Caco-2 (cell line): ENCODE results near the gene LRRC2. TPM values are rescaled to one million over a fixed set of nuclear protein-coding genes. Genes with fewer than 3 reads are reported as not detected.

Source experiments
- BruUV-seq: library from RNA; stranded (reverse); fragments of 400-500 nt; replicated peaks from 2 replicates; lab custom pipeline; 2021; lab: Mats Ljungman, UMichigan
- CTCF ChIA-PET: fragments of 300-600 bp; sonication (Branson Sonifier 250); formaldehyde crosslinking; loops from one replicate; lab custom pipeline; 2022; ENCODE audit warnings: antibody characterized with exemption; lab: Charles Lee
- POLR2A ChIA-PET: fragments of 300-600 bp; sonication (Branson Sonifier 250); formaldehyde crosslinking; loops from one replicate; lab custom pipeline; 2022; ENCODE audit warnings: antibody characterized with exemption; lab: Charles Lee
- DNase-seq, 2 experiments: peaks; one replicate each; pipeline versions ENCODE4 v3.0.0 to v3.0.0-alpha.2; 2020 to 2022
- H3K27me3 ChIP-seq: replicated peaks from 2 replicates; pipeline ENCODE4 v1.6.0; 2011; ENCODE audit warnings: low read length; ENCODE audit not compliant: control insufficient read depth, insufficient read depth
- H3K36me3 ChIP-seq: 2 replicates; pipeline ENCODE4 v1.5.1; 2011; ENCODE audit warnings: low read length; ENCODE audit not compliant: control insufficient read depth, insufficient read depth
- H3K4me1 ChIP-seq: fragments of 250-450 bp; sonication (Bioruptor Pico); 2 replicates; pipeline ENCODE4 v1.5.1; 2020; ENCODE audit warnings: mild to moderate bottlenecking
- H3K4me3 ChIP-seq: 2 replicates; pipeline ENCODE4 v1.5.1; 2011; ENCODE audit warnings: low read depth, mild to moderate bottlenecking, control low read depth, low read length
- H3K9me3 ChIP-seq: fragments of 250-450 bp; sonication (Bioruptor Pico); 2 replicates; pipeline ENCODE4 v1.5.1; 2020; ENCODE audit warnings: mild to moderate bottlenecking, moderate library complexity
- H3K27ac Mint-ChIP-seq: one replicate; pipeline ENCODE4 v1.8.0; 2022; ENCODE audit warnings: mixed read lengths; ENCODE audit not compliant: unreplicated experiment
- H3K27me3 Mint-ChIP-seq: one replicate; pipeline ENCODE4 v1.8.0; 2022; ENCODE audit warnings: mixed read lengths; ENCODE audit not compliant: insufficient read depth, unreplicated experiment
- H3K36me3 Mint-ChIP-seq: one replicate; pipeline ENCODE4 v1.8.0; 2022; ENCODE audit warnings: mild to moderate bottlenecking, mixed read lengths; ENCODE audit not compliant: insufficient read depth, unreplicated experiment
- H3K4me1 Mint-ChIP-seq: one replicate; pipeline ENCODE4 v1.8.0; 2022; ENCODE audit warnings: low read depth, mixed read lengths; ENCODE audit not compliant: unreplicated experiment
- H3K4me3 Mint-ChIP-seq: one replicate; pipeline ENCODE4 v1.8.0; 2022; ENCODE audit warnings: mild to moderate bottlenecking, moderate library complexity, mixed read lengths; ENCODE audit not compliant: unreplicated experiment
- H3K9me3 Mint-ChIP-seq: one replicate; pipeline ENCODE4 v1.8.0; 2022; ENCODE audit warnings: mixed read lengths; ENCODE audit not compliant: unreplicated experiment
- CTCF ChIP-seq, 2 experiments: fragments of 200-600 bp in 1 of 2; IDR thresholded peaks; 1 replicate in 1 of 2; 2 replicates in 1 of 2; pipeline versions ENCODE4 v1.5.1 to v1.8.0; 2011 to 2022; ENCODE audit warnings: antibody characterized with exemption in 1 of 2, control low read depth in 1 of 2, inconsistent platforms in 1 of 2, low read depth in 1 of 2, low read length in 1 of 2, mild to moderate bottlenecking in 1 of 2, moderate library complexity in 1 of 2; ENCODE audit not compliant: insufficient read depth in 1 of 2, severe bottlenecking in 1 of 2, unreplicated experiment in 1 of 2
- intact Hi-C: fragments of 100-400 bp; cut with micrococcal nuclease; formaldehyde crosslinking; loops from one replicate; pipeline ENCODE4 v1.10.0; 2022; ENCODE audit not compliant: unreplicated experiment
- total RNA-seq: library from RNA; stranded (reverse); gene quantifications from 2 replicates; pipeline ENCODE4 v1.2.3, GENCODE V29; 2022

LRRC2 gene
- total RNA-seq, 1 experiment from 2014 or later: 0.27 TPM

GRCh38 chr3:46584598-46585467 is 18.7 kb upstream of the LRRC2 start:
- intact Hi-C loops: loop anchor here (10.0 kb wide), 1 partner anchor 110 kb away; the partner anchor contains the start of gene ALS2CL
- no peak for DNase-seq
- no TSS peak for BruUV-seq
- POLR2A ChIA-PET: no interaction called here
- Mint-ChIP-seq H3K36me3 (peaks cover 7% of the 10 kb centered on the region), H3K27me3 (no peaks in the 10 kb centered on the region), H3K27ac (peak overlapping the region; percentile 93), H3K4me1 (peaks cover 16% of the 10 kb centered on the region), H3K9me3 (peaks cover 5% of the 10 kb centered on the region), H3K4me3 (no peak overlapping the region)
- Histone ChIP-seq H3K27me3 (no peaks in the 10 kb centered on the region), H3K9me3 (no peaks in the 10 kb centered on the region), H3K4me3 (no peak overlapping the region), H3K36me3 (no peaks in the 10 kb centered on the region), H3K4me1 (peaks cover 32% of the 10 kb centered on the region)
- TF ChIP-seq CTCF (IDR thresholded peaks at IDR 0.05; ENCODE audit: insufficient read depth in 1 of 2, low read depth in 1 of 2, low read length in 1 of 2, severe bottlenecking in 1 of 2, unreplicated experiment in 1 of 2): no peak
- CTCF ChIA-PET: interaction anchor here (0.6 kb wide), 1 partner anchor 500 kb away, joined by 3 read pairs; no protein-coding TSS in a partner anchor

- no peaks in the 10 kb centered on the region for H3K27me3 Mint-ChIP-seq
- H3K9me3 Mint-ChIP-seq: no peaks in the 10 kb centered on the region
- intact Hi-C loops: loop anchor here (10.0 kb wide), 1 partner anchor 114 kb away; the partner anchor contains the start of gene ALS2CL
- no peak overlapping the region for H3K4me3 Mint-ChIP-seq
- TF ChIP-seq CTCF (IDR thresholded peaks at IDR 0.05; ENCODE audit: insufficient read depth in 1 of 2, low read depth in 1 of 2, low read length in 1 of 2, severe bottlenecking in 1 of 2, unreplicated experiment in 1 of 2): no peak
- Histone ChIP-seq H3K27me3 (no peaks in the 10 kb centered on the region), H3K4me1 (peaks cover 19% of the 10 kb centered on the region), H3K36me3 (no peaks in the 10 kb centered on the region), H3K9me3 (no peaks in the 10 kb centered on the region), H3K4me3 (no peak overlapping the region)
- POLR2A ChIA-PET: no interaction called here
- H3K27ac Mint-ChIP-seq: no peak overlapping the region
- peaks cover 6% of the 10 kb centered on the region for H3K4me1 Mint-ChIP-seq
- BruUV-seq: no TSS peak
- DNase-seq: no peak
- H3K36me3 Mint-ChIP-seq: no peaks in the 10 kb centered on the region
- CTCF ChIA-PET: no interaction called here
Observed at GRCh38 chr3:46580675-46581074, 14.6 kb upstream of the LRRC2 start.

GRCh38 chr3:46579756-46580286 is 13.7 kb upstream of the LRRC2 start:
- POLR2A ChIA-PET: no interaction called here
- CTCF ChIA-PET: no interaction called here
- H3K4me1 Mint-ChIP-seq: no peaks in the 10 kb centered on the region
- H3K9me3 Mint-ChIP-seq: no peaks in the 10 kb centered on the region
- no peak for TF ChIP-seq CTCF (IDR thresholded peaks at IDR 0.05; ENCODE audit: insufficient read depth in 1 of 2, low read depth in 1 of 2, low read length in 1 of 2, severe bottlenecking in 1 of 2, unreplicated experiment in 1 of 2)
- H3K27ac Mint-ChIP-seq: no peak overlapping the region
- Histone ChIP-seq H3K27me3 (no peaks in the 10 kb centered on the region), H3K4me3 (no peak overlapping the region), H3K9me3 (no peaks in the 10 kb centered on the region), H3K4me1 (peaks cover 19% of the 10 kb centered on the region), H3K36me3 (no peaks in the 10 kb centered on the region)
- no peaks in the 10 kb centered on the region for H3K27me3 Mint-ChIP-seq
- no peaks in the 10 kb centered on the region for H3K36me3 Mint-ChIP-seq
- no peak overlapping the region for H3K4me3 Mint-ChIP-seq
- intact Hi-C loops: loop anchor here (10.0 kb wide), 1 partner anchor 115 kb away; the partner anchor contains the start of gene ALS2CL
- no peak for DNase-seq
- no TSS peak for BruUV-seq
